ENCODE results near the gene SETD6. TPM values are rescaled to one million over a fixed set of nuclear protein-coding genes. Genes with fewer than 3 reads are reported as not detected.

SETD6 gene
- total RNA-seq, 3 donors from 2014 or later (not counting 1 experiment from before 2014, with no cell fraction given): 20.3 to 34.5 (median 21.3) TPM

- H3K4me3 Mint-ChIP-seq: no peak overlapping the region
- H3K4me3 ChIP-seq (ENCODE audit: low read length): no peak overlapping the region
Observed at GRCh38 chr16:58499092-58499511, 16.2 kb upstream of the SETD6 start.

GRCh38 chr16:58499615-58500351, 15.5 kb upstream of the SETD6 start, which contains the start of gene NDRG4:
TSS of gene NDRG4 (plus strand) at chr16:58500143. CDS start at chr16:58500249, 106 bp downstream.
- Mint-ChIP-seq H3K4me1 (peaks cover 0 to 7% of the 10 kb centered on the region in 2 donors), H3K27ac (no peak within 1 kb of the TSS), H3K9me3 (no peaks in the 10 kb centered on the region), H3K4me3 (peak within 1 kb of the TSS; percentile 57), H3K36me3 (no peaks in the 10 kb centered on the region), H3K27me3 (ENCODE audit: low read depth in 2 of 2) (peaks cover 6 to 21% of the 10 kb centered on the region in 2 donors)
- H3K9me3 ChIP-seq (ENCODE audit: control insufficient read depth, insufficient read depth, low read length): no peaks in the 10 kb centered on the region
- DNase-seq (peak in 1 of 2 donors; percentile 66), ATAC-seq (peak in 2 of 3 donors; percentile 35 to 54)
- H3K27me3 ChIP-seq (ENCODE audit: control insufficient read depth, insufficient read depth, low read length): peaks cover 6% of the 10 kb centered on the region
- 36% methylated on average over 24 of the region's 24 CpGs for WGBS (ENCODE audit: insufficient coverage)
- H3K4me1 ChIP-seq (ENCODE audit: control insufficient read depth, insufficient read depth, low read length): peaks cover 25% of the 10 kb centered on the region
- no peak for TF ChIP-seq CTCF (IDR thresholded peaks at IDR 0.05)
- H3K27ac ChIP-seq (ENCODE audit: low read length): no peak within 1 kb of the TSS
- no peak within 1 kb of the TSS for H3K4me3 ChIP-seq (ENCODE audit: low read length)
- H3K36me3 ChIP-seq (ENCODE audit: control insufficient read depth, insufficient read depth, low read length): no peaks in the 10 kb centered on the region
- intact Hi-C loops (cut with micrococcal nuclease): no loop called here

More at GRCh38 chr16:58499092-58499511, 16.2 kb upstream of the SETD6 start:
- Mint-ChIP-seq H3K4me1 (peaks cover 0 to 7% of the 10 kb centered on the region in 2 donors), H3K36me3 (no peaks in the 10 kb centered on the region), H3K27me3 (ENCODE audit: low read depth in 2 of 2) (peaks cover 6 to 21% of the 10 kb centered on the region in 2 donors), H3K9me3 (no peaks in the 10 kb centered on the region), H3K27ac (no peak overlapping the region)
- H3K4me1 ChIP-seq (ENCODE audit: control insufficient read depth, insufficient read depth, low read length): peaks cover 25% of the 10 kb centered on the region
- H3K36me3 ChIP-seq (ENCODE audit: control insufficient read depth, insufficient read depth, low read length): no peaks in the 10 kb centered on the region
- H3K27me3 ChIP-seq (ENCODE audit: control insufficient read depth, insufficient read depth, low read length): peaks cover 6% of the 10 kb centered on the region
- no peak for TF ChIP-seq CTCF (IDR thresholded peaks at IDR 0.05)
- intact Hi-C loops (cut with micrococcal nuclease): no loop called here
- no peak overlapping the region for H3K27ac ChIP-seq (ENCODE audit: low read length)
- ATAC-seq (no peak), DNase-seq (no peak)
- 89% methylated on average over 10 of the region's 10 CpGs for WGBS (ENCODE audit: insufficient coverage)
- H3K9me3 ChIP-seq (ENCODE audit: control insufficient read depth, insufficient read depth, low read length): no peaks in the 10 kb centered on the region

GRCh38 chr16:58500430-58501241, 14.7 kb upstream of the SETD6 start:
- peak in 2 of 3 donors; percentile 35 to 38 for ATAC-seq
- TF ChIP-seq CTCF (IDR thresholded peaks at IDR 0.05): no peak
- H3K4me3 ChIP-seq (ENCODE audit: low read length): peak overlapping the region; percentile 32
- Mint-ChIP-seq H3K27ac (no peak overlapping the region), H3K27me3 (ENCODE audit: low read depth in 2 of 2) (peaks cover 6 to 21% of the 10 kb centered on the region in 2 donors), H3K9me3 (no peaks in the 10 kb centered on the region), H3K4me3 (peak overlapping the region; percentile 57), H3K36me3 (no peaks in the 10 kb centered on the region), H3K4me1 (peaks cover 0 to 7% of the 10 kb centered on the region in 2 donors)
- H3K9me3 ChIP-seq (ENCODE audit: control insufficient read depth, insufficient read depth, low read length): no peaks in the 10 kb centered on the region
- intact Hi-C loops (cut with micrococcal nuclease): no loop called here
- peaks cover 19% of the 10 kb centered on the region for H3K4me1 ChIP-seq (ENCODE audit: control insufficient read depth, insufficient read depth, low read length)
- 8% methylated on average over 36 of the region's 36 CpGs for WGBS (ENCODE audit: insufficient coverage)
- peaks cover 6% of the 10 kb centered on the region for H3K27me3 ChIP-seq (ENCODE audit: control insufficient read depth, insufficient read depth, low read length)
- H3K27ac ChIP-seq (ENCODE audit: low read length): no peak overlapping the region
- no peaks in the 10 kb centered on the region for H3K36me3 ChIP-seq (ENCODE audit: control insufficient read depth, insufficient read depth, low read length)
- peak in 1 of 2 donors; percentile 19 for DNase-seq

All from natural killer cell (primary cell).